Measurements from ENCODE around the gene IRGM.
"Not testable (repeated sequence)": the region's sequence is repeated elsewhere in the genome, so short reads cannot be mapped to it uniquely, and the experiment has no call there.

DNA sequence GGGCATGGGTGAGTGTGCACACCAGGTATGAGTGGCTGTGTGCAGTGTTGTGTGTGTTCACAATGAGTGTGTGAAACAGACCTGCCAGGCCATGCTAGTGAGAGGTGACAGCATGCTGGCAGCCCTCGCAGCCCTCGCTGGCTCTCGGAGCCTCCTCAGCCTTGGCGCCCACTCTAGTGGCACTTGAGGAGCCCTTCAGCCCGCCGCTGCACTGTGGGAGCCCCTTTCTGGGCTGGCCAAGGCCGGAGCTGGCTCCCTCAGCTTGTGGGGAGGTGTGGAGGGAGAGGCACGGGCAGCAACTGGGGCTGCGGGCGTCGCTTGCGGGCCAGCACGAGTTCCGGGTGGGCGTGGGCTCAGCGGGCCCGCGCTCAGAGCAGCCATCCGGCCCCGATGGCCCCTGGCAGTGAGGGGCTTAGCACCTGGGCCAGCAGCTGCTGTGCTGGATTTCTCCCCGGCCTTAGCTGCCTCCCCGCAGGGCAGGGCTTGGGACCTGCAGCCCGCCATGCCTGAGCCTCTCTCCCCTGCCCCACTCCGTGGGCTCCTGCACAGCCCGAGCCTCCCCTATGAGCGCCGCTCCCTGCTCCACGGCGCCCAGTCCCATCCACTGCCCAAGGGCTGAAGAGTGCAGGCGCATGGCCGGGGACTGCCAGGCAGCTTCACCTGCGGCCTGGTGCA is 999 bp upstream of the IRGM start:
- TF ChIP-seq, protein P1, sequence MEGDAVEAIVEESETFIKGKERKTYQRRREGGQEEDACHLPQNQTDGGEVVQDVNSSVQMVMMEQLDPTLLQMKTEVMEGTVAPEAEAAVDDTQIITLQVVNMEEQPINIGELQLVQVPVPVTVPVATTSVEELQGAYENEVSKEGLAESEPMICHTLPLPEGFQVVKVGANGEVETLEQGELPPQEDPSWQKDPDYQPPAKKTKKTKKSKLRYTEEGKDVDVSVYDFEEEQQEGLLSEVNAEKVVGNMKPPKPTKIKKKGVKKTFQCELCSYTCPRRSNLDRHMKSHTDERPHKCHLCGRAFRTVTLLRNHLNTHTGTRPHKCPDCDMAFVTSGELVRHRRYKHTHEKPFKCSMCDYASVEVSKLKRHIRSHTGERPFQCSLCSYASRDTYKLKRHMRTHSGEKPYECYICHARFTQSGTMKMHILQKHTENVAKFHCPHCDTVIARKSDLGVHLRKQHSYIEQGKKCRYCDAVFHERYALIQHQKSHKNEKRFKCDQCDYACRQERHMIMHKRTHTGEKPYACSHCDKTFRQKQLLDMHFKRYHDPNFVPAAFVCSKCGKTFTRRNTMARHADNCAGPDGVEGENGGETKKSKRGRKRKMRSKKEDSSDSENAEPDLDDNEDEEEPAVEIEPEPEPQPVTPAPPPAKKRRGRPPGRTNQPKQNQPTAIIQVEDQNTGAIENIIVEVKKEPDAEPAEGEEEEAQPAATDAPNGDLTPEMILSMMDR (IDR thresholded peaks at IDR 0.05): not testable (repeated sequence)
- TF ChIP-seq ZFX (IDR thresholded peaks at IDR 0.05; ENCODE audit: borderline replicate concordance): not testable (repeated sequence)

Data from 22Rv1 (cell line).